ENCODE data around the gene EFNA3. TPM values are rescaled to one million over a fixed set of nuclear protein-coding genes. Genes with fewer than 3 reads are reported as not detected.

EFNA3 gene
- total and polyA plus RNA-seq, 9 of the 15 experiments (the other 6 are each of a cell fraction or from before 2014, with no cell fraction given), result 0.59 to 7.9 (median 4.7) TPM

DNA sequence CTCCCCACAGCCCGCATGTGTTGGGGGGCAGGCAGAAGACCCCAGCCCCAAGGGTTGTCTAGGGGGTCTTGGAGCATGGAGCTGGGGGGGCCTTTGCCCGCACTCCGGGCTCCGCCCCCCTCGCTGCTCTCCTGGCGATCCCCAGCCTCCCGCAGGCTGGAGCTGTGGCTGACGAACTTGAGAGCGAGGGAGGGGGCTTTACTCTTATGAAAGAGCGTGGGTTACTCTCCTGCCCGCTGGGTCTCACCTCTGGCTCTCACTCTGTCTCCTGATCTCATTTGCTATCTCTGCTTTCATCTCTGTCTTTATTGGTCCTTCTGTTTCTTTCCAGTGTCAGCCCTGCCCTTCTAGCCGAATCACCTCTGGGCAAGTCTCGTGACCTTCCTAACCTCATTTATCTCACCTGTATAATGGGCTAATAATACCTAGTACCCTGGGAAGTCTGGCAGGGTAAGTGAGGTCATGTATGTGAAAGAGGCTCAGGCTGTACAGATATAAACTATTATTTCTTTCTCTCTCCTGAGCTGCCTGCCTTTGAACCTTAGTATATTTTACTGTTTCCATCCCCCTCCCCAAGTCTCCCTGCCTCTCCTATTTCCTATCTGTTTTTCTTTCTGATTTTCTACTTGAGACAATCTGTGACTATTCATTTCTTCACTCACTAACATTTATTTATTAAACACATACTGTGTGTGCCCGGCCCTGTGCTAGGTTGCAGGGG, 14.4 kb upstream of the EFNA3 start (continued):
- TF ChIP-seq, protein P1, sequence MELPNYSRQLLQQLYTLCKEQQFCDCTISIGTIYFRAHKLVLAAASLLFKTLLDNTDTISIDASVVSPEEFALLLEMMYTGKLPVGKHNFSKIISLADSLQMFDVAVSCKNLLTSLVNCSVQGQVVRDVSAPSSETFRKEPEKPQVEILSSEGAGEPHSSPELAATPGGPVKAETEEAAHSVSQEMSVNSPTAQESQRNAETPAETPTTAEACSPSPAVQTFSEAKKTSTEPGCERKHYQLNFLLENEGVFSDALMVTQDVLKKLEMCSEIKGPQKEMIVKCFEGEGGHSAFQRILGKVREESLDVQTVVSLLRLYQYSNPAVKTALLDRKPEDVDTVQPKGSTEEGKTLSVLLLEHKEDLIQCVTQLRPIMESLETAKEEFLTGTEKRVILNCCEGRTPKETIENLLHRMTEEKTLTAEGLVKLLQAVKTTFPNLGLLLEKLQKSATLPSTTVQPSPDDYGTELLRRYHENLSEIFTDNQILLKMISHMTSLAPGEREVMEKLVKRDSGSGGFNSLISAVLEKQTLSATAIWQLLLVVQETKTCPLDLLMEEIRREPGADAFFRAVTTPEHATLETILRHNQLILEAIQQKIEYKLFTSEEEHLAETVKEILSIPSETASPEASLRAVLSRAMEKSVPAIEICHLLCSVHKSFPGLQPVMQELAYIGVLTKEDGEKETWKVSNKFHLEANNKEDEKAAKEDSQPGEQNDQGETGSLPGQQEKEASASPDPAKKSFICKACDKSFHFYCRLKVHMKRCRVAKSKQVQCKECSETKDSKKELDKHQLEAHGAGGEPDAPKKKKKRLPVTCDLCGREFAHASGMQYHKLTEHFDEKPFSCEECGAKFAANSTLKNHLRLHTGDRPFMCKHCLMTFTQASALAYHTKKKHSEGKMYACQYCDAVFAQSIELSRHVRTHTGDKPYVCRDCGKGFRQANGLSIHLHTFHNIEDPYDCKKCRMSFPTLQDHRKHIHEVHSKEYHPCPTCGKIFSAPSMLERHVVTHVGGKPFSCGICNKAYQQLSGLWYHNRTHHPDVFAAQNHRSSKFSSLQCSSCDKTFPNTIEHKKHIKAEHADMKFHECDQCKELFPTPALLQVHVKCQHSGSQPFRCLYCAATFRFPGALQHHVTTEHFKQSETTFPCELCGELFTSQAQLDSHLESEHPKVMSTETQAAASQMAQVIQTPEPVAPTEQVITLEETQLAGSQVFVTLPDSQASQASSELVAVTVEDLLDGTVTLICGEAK (IDR thresholded peaks at IDR 0.05), result peak; percentile 13; the same call in 1 of the 2 replicates
- TF ChIP-seq, protein P1 (CRISPR knock-in tag; IDR thresholded peaks at IDR 0.05), result no peak
- peak; percentile 62; the same call in 1 of the 2 replicates for TF ChIP-seq MTA1 (IDR thresholded peaks at IDR 0.05; ENCODE audit: borderline replicate concordance)
- TF ChIP-seq CEBPB (tag; IDR thresholded peaks at IDR 0.05), result peak; percentile 61; the same call in 1 of the 2 replicates
- no peak for TF ChIP-seq ZNF133 (CRISPR knock-in tag; IDR thresholded peaks at IDR 0.05)
- TF ChIP-seq HNRNPK (IDR thresholded peaks at IDR 0.05; ENCODE audit: low read depth, low read length, poor library complexity, severe bottlenecking), result no peak
- no peak for TF ChIP-seq ZNF785 (CRISPR knock-in tag; IDR thresholded peaks at IDR 0.05)
- 0 out of 4 replicates have a peak, but pooled peaks of 1 of the 2 experiments have one; percentile 4 for TF ChIP-seq TRIM24 (IDR thresholded peaks at IDR 0.05)
- 0 out of 2 replicates have a peak, but pooled peaks have one; percentile 30 for TF ChIP-seq DPF2 (IDR thresholded peaks at IDR 0.05)
- no peak for TF ChIP-seq HMG20A (CRISPR knock-in tag; conservative IDR thresholded peaks at IDR 0.05)
- no peak for TF ChIP-seq PRPF4 (IDR thresholded peaks at IDR 0.05; ENCODE audit: insufficient read depth, low read depth, low read length, poor library complexity, severe bottlenecking)
- no peak for TF ChIP-seq RBFOX2 (IDR thresholded peaks at IDR 0.05; ENCODE audit: low read depth, low read length)
- 0 out of 2 replicates have a peak, but pooled peaks have one; percentile 25 for TF ChIP-seq ZEB2 (IDR thresholded peaks at IDR 0.05)
- no peak for TF ChIP-seq RFX1 (IDR thresholded peaks at IDR 0.05)
- no peak for TF ChIP-seq MEIS2 (IDR thresholded peaks at IDR 0.05; ENCODE audit: partially characterized antibody)
- TF ChIP-seq, protein P2, sequence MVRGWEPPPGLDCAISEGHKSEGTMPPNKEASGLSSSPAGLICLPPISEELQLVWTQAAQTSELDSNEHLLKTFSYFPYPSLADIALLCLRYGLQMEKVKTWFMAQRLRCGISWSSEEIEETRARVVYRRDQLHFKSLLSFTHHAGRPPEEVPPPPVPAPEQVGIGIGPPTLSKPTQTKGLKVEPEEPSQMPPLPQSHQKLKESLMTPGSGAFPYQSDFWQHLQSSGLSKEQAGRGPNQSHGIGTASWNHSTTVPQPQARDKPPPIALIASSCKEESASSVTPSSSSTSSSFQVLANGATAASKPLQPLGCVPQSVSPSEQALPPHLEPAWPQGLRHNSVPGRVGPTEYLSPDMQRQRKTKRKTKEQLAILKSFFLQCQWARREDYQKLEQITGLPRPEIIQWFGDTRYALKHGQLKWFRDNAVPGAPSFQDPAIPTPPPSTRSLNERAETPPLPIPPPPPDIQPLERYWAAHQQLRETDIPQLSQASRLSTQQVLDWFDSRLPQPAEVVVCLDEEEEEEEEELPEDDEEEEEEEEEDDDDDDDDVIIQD (CRISPR knock-in tag; IDR thresholded peaks at IDR 0.05), result no peak
- no peak for TF ChIP-seq NFE2L1 (tag; IDR thresholded peaks at IDR 0.05; ENCODE audit: borderline replicate concordance, low read depth)
